GM12873 (cell line): ENCODE data around the gene GC.

Experiments
- TF ChIP-seq, protein P1 (sequence below): IDR thresholded peaks from 2 replicates; pipeline ENCODE4 v1.5.1; 2012; ENCODE audit warnings: low read depth, mild to moderate bottlenecking, moderate library complexity, low read length, control low read depth; ENCODE audit not compliant: insufficient read depth; ENCODE audit errors: missing control alignments

The GC gene, protein sequence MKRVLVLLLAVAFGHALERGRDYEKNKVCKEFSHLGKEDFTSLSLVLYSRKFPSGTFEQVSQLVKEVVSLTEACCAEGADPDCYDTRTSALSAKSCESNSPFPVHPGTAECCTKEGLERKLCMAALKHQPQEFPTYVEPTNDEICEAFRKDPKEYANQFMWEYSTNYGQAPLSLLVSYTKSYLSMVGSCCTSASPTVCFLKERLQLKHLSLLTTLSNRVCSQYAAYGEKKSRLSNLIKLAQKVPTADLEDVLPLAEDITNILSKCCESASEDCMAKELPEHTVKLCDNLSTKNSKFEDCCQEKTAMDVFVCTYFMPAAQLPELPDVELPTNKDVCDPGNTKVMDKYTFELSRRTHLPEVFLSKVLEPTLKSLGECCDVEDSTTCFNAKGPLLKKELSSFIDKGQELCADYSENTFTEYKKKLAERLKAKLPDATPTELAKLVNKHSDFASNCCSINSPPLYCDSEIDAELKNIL

DNA sequence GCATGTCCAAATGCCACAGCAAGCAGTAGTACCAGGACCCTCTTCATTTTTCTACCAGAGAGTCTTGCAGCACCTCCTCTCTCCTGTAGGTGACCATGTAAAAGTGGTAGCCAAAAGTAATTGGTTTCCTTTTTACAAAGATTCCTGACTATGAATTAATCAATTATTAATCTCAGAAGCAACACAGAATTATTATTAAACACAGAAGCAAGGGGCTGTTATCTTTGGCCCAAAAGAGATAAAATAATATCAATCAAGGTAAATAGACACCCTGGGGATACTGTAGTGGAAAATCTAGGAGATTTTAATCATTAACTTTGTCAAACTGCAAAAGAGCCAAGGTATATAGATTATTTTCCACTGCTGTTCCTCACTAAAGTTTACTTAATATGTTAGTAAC lies at the start of gene GC:
Gene GC (minus strand): TSS at position 108 of the 400 bp plus-strand sequence. CDS start 61 bp downstream, at position 47.
- TF ChIP-seq, protein P1, sequence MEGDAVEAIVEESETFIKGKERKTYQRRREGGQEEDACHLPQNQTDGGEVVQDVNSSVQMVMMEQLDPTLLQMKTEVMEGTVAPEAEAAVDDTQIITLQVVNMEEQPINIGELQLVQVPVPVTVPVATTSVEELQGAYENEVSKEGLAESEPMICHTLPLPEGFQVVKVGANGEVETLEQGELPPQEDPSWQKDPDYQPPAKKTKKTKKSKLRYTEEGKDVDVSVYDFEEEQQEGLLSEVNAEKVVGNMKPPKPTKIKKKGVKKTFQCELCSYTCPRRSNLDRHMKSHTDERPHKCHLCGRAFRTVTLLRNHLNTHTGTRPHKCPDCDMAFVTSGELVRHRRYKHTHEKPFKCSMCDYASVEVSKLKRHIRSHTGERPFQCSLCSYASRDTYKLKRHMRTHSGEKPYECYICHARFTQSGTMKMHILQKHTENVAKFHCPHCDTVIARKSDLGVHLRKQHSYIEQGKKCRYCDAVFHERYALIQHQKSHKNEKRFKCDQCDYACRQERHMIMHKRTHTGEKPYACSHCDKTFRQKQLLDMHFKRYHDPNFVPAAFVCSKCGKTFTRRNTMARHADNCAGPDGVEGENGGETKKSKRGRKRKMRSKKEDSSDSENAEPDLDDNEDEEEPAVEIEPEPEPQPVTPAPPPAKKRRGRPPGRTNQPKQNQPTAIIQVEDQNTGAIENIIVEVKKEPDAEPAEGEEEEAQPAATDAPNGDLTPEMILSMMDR, result no peak

DNA sequence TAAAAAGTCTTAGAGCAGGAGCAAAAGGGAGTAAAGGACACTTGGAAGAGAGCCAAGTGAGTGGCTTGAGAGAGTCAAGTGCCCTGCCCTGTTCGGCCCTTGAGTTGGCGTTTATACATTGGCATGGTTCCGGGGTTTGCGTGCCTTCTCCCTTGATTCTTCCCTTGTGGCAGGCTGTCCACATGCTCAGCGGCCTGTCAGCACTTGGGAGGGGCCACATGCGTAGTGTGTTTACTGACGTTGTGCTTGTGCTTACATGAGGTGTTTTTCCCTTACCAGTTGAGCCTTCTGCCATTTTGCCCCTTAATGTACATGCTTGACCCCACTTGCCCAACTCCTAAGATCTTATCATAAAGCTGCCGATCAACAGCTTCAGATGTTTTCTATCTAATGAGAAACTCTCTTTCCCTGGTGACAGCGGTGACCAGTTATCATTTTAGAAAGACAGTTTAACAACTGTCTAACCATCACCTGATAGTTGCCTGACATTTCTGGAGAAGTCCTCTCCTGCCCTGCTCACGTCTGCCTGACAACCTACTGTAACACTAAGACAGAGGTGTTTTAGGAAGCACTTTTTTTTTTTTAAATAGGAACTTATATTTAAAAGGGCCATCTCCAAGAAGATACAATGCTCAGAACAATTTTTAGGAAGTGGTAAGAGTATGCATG lies 49.5 kb upstream of the GC start:
- TF ChIP-seq, protein P1, result no peak

DNA sequence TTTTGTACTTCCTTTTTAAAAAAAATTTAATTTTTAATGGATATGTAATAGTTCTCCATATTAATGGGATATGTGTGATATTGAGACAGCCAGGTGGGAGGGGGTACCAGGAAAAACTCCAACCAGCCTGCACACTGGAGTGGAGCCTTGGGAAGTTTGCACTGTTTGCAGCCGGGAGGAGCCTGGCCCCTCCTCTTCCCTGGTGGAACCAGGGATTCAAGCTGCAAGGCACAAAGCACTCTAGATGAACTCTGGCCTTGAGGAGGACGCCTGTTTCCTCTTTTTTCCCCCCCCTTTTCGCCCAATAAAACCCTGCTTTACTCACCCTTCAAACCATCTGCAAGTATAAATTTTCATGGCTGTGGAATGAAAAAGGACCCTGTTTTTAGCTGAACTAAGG lies 48.2 kb upstream of the GC start:
- TF ChIP-seq, protein P1, result no peak

DNA sequence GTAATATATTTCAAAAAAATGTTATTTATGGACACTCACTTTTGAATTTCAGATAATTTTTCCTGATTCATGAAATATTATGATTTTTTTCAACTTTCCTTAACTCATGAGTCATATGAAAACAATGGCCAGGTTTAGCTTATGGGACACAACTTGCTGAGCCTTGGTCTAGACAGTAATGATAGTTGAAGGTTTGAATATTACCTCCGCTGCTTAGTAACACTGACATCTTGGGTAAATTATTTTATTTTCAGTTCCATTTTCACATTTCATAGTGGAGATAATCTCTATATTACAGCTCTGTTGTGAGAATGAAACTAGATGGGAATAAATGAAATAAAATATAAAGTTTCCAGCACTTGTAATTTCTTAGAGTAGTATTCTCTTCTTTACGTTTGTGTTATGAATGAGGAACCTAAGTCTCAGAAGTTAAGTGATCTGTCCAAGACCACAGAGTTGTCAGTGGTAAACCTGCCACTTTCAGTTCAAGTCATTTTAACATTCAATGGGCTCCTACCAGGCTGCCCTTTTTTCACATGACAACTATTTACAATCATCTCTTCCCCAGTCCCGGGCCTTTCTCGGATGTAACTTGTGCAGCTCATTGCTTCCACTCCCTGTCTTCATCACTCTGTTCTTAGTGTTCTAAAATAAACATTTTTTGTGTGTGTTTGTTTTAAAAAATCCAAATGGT lies 46.8 kb upstream of the GC start:
- TF ChIP-seq, protein P1, result no peak

DNA sequence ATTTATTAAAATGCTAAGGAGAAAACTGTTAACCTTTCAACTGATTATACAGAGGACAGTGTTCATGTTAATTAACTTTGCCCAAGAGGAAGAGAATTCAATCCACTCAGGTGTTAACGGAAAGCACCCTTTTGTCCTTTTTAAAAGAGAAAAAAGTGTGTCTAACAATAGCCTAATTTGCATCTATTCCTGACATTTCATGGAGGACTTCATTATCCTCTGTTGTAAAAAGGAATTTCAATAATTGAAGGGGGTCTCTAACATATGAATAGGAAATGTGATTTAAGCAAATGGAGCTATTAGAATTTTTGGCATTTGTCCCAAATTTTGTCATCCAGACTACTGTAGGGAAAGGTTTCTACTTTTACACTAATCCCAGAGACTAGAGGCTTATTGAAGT lies 44.6 kb upstream of the GC start:
- TF ChIP-seq, protein P1, result no peak

DNA sequence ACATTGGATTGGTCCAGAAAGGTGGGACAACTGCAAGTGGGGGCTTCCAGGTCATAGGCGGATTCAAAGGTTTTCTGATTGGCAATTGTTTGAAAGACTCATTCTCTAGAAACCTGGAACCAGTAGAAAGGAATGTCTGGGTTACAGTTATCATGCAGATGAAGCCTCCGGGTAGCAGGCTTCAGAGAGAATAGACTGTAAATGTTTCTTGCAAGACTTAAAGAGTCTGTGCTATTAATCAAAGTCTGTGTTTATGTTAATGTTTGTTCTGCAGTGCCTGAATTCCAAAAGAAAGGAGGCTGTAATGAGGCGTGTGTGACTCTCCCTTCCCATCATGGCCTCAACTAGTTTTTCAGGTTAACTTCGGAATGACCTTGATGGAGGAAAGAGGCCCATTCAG lies 43.9 kb upstream of the GC start:
- TF ChIP-seq, protein P1, result no peak
